Activated CD8-positive, alpha-beta memory T cell treated with anti-CD3 and anti-CD28 coated beads for 24 hours (primary cell): ENCODE data around the gene LTBP2.

Source experiments
- DNase-seq: peaks from one replicate; pipeline ENCODE4 v3.0.0-alpha.2; 2020

The LTBP2 gene

GRCh38 chr14:74610866-74611649, 979 bp downstream of the LTBP2 start:
- DNase-seq: no peak

GRCh38 chr14:74610199-74610865, 1.7 kb downstream of the LTBP2 start:
- DNase-seq: no peak

- DNase-seq: no peak
These were observed 2.3 kb downstream of the LTBP2 start for GRCh38 chr14:74609721-74610120.

- DNase-seq: peak; percentile 97
These were observed 3.0 kb downstream of the LTBP2 start for GRCh38 chr14:74608959-74609611.

- no peak for DNase-seq
These were observed 5.3 kb downstream of the LTBP2 start for GRCh38 chr14:74606727-74607126.

- DNase-seq: no peak
These were observed 6.4 kb downstream of the LTBP2 start for GRCh38 chr14:74605531-74606223.

GRCh38 chr14:74604911-74605310, 7.1 kb downstream of the LTBP2 start:
- no peak for DNase-seq

GRCh38 chr14:74604157-74604556, 7.9 kb downstream of the LTBP2 start:
- no peak for DNase-seq

- no peak for DNase-seq
These were observed 10.1 kb downstream of the LTBP2 start for GRCh38 chr14:74601982-74602381.

- no peak for DNase-seq
These were observed 12.1 kb downstream of the LTBP2 start for GRCh38 chr14:74599946-74600345.

GRCh38 chr14:74599321-74599761, 12.7 kb downstream of the LTBP2 start:
- no peak for DNase-seq

GRCh38 chr14:74596741-74597450, 15.1 kb downstream of the LTBP2 start:
- DNase-seq: no peak

GRCh38 chr14:74595006-74595735, 16.9 kb downstream of the LTBP2 start:
- no peak for DNase-seq

- no peak for DNase-seq
These were observed 17.4 kb downstream of the LTBP2 start for GRCh38 chr14:74594606-74595005.

GRCh38 chr14:74594029-74594428, 18.0 kb downstream of the LTBP2 start:
- no peak for DNase-seq

- no peak for DNase-seq
These were observed 18.6 kb downstream of the LTBP2 start for GRCh38 chr14:74593241-74593953.

- DNase-seq: no peak
These were observed 19.4 kb downstream of the LTBP2 start for GRCh38 chr14:74592476-74593201.

GRCh38 chr14:74591899-74592298, 20.1 kb downstream of the LTBP2 start:
- DNase-seq: no peak

- DNase-seq: no peak
These were observed 20.6 kb downstream of the LTBP2 start for GRCh38 chr14:74591394-74591793.

GRCh38 chr14:74589291-74589879, 22.7 kb downstream of the LTBP2 start:
- DNase-seq: no peak
